GM21367 (cell line): ENCODE data around the gene ISYNA1.

Source experiments
- ATAC-seq: cut with Tn5 transposase; IDR thresholded peaks from one replicate; pipeline ENCODE4 v1.9.1; 2021; ENCODE audit not compliant: unreplicated experiment

Gene ISYNA1

DNA sequence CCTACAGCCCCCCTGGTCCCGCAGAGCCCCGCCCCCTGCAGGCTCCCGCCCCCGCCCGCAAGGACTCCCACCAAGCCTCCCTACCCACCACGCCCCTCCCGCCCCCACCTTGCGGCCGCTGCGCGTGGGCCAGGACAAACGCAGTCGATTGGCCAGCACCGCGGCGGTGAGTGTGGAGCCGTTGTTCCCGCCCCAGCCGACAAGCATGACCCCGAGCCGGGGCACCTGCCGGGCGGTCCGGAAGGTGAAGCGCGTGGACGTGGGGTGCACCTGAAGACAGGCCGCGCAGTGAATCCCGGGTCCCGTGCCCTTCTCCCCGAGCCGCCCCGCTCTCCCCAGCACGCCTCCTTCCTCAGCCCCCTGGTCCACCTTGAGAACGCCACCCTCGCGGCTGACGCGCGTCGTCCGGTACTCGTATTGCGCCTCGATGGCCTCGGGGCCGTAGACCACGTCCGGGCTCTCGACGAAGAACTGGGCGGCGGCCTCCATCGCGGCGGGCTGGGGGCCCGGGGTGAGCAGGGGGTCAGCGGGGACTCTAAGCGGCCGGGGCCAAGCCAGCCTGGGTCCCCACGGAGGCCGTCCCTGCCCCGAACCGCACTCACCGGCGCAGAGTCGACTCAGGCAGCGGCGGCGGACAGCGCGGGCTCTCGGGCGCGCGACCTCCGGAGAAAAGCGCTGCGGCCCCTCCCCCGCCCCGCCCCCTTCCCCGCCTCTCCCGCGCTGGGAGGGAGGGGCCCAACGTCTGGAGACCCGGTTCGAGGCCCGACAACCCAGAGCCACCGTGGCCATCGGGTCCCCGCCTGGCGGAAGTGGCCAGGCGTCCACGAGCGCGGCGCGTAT lies at the start of gene ISYNA1:
Gene ISYNA1, minus strand, starts transcription at position 643 of the 840 bp plus-strand sequence. Its CDS starts 154 bp downstream, at position 489.
- no peak for ATAC-seq

GRCh38 chr19:18486746-18487145 lies 48.8 kb upstream of the ISYNA1 start:
- no peak for ATAC-seq

DNA sequence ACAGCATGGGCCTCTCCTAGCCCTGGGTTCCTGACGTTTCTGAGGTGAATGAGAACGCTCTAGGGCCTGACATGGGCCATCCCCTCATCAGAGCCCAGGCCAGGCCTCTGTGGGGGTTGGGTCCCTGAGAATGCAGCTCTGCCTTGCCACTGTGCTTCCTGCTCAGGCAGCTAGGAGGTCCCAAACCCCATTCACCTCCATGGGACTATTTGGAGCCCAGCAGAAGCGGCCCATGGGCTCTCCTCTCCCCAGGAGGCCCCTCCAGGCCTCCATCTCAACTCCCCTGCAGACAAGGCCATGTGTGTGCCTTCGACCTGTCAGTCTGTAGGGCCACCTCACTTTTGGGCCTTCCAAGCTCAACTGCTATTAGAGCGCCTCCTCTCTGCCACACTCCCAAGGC lies 47.1 kb upstream of the ISYNA1 start:
- no peak for ATAC-seq

DNA sequence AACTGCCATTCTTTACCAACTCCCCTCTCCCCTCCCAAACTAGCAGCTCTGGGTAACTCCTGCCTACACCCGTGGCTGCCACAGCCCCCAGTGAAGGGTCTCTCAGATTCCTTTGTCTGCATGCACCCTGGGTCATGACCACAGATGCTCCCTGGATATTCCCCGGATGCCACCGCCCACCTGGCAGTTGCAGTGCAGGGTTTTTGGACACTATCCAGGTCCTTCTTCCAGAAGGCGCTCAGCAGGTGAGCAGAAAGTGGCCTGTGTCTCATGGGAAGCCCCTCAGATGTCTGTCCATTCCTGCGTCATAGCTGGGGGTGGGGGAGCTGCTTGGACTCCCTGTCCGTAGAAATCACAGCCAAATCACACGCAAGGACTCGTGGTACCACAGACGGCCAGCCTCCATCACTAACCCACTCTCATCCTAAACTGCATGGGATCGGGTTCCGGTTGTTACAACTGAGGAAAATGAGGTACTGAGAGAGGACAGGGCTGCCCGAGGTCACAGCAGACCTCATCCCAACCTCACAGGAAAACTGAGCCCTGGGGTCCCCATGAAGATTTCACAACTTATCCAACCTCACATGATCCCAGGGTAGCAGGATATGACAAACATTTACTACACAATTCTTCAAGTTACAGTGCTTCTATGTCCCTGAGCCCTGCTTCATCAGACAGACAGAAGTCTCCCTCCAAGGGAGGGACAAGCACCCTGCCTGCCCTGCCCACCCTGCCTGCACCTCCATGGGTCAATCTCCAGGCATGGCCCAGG lies 45.4 kb upstream of the ISYNA1 start:
- no peak for ATAC-seq

DNA sequence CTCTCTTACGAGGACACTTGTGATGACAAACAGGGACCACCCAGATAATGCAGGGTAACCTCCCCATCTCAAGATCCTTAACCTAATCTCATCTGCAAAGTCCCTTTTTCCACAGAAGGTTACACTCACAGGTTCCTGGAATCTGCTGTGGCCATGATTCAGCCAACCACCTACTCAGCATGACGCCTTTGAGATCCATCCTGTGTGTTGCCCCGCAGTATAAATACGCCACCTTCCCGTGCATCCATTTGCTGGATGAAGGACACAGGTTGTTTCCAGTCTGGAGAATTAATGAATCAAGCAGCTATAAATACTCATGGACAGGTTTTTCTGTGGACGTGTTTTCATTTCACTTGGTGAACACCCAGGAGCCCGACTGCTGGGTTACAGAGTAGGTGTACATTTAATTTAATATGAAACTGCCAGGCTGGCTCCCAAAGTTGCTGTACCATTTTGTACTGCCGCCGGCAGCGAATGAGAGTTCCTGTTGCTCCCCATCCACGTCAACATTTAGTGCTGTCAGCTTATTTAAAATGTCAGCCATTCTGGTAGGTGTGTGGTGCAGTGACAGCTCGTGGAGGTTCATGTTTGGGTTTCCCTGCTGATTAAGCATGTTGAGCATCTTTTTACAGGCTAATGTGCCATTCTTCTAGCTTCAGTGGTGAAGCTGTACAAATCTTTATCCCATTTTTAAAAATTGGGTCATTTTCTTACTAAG lies 43.7 kb upstream of the ISYNA1 start:
- no peak for ATAC-seq

GRCh38 chr19:18480006-18480691 lies 42.2 kb upstream of the ISYNA1 start:
- no peak for ATAC-seq

- no peak for ATAC-seq
These were observed 40.8 kb upstream of the ISYNA1 start for GRCh38 chr19:18478545-18479311.

DNA sequence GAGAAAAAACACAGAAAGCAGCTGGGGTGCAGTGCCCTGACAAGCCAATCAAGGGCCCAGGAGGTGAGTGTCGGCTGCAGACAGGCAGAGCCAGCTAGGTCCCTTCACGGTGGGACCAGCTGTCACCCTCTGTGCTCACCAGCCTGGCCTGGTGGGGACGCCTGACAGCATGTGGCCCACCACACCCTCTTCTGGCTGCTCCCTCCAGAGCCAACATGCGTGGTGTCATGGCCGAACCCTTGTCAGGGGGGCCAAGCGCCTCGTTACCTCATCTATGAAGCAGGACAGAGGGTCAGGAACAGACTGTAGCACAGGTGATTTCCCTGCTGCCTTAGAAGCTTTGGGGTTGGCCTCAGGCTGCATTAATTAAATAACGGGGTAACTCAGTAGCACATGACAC lies 40.0 kb upstream of the ISYNA1 start:
- ATAC-seq, result no peak

GRCh38 chr19:18477042-18477779 lies 39.3 kb upstream of the ISYNA1 start:
- ATAC-seq, result no peak

GRCh38 chr19:18476507-18477041 lies 38.6 kb upstream of the ISYNA1 start:
- ATAC-seq, result no peak

DNA sequence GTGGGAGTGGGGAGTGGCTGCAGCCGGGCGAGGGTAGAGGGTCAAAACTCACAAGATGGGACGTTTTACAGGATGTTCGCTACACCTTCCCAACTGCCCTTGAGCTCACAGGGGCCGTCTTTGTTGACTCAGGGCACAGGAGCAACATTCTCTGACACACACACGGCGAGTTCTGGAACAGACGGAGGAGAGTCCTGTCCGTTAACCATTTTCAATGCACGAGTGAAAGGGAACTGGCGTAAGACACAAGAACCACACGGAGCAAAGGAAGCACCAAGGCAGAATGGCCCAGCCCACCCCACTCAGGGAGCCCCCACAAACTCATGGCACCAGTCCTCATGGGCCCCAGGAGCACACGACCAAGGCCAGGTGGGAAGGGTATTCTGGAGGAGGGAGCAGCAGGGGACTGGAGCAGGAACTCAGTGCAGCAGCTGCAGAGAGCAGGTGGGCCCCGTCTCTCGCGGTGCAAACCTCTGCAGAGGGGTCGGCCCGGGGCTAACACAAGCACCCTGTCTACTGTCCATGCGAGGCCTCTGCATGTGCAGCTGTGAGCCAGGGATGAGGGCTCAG lies 37.9 kb upstream of the ISYNA1 start:
- ATAC-seq, result no peak

- no peak for ATAC-seq
These were observed 37.1 kb upstream of the ISYNA1 start for GRCh38 chr19:18475004-18475453.

- no peak for ATAC-seq
These were observed 36.5 kb upstream of the ISYNA1 start for GRCh38 chr19:18474366-18474887.

- ATAC-seq, result no peak
These were observed 35.8 kb upstream of the ISYNA1 start for GRCh38 chr19:18473706-18474087.

GRCh38 chr19:18473003-18473705 lies 35.2 kb upstream of the ISYNA1 start:
- ATAC-seq, result no peak

GRCh38 chr19:18470787-18471186 lies 32.9 kb upstream of the ISYNA1 start:
- no peak for ATAC-seq

DNA sequence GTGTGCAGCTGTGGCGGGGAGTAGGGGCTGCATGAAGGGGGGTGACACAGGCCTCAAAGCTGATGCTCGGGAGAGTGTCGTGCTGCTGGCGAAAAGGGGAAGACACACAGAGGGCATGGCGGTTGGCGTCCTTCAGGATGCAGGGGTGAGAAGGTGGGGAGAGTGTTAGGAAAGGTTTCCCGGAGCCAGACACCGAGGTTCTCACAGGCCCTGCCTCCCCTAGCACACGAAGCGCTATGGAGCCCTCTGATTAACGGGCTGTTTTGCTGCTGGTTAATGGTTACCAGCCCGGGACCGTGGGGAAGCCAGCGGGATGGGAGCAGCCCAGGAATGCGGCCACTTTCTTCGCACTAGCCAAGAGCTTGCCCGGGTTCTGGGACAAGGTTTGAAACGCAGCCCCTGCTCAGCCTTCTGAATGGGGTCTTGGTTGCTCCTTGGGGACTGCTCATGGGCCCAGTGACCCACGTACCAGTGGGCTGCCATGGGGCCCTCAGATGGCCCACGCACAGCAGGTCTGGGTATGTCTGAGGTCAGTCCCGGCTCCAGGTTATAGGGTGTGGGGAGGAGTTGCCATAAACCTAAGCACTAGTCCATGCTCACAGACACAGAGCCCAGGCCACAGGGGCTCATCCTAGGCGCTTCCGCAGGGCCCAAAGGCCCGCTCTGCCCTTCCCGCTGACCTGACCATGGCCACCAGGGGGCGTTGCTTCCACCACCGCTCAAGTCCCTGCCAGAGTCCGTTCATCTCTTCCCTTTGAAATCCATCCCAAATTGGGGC lies 31.3 kb upstream of the ISYNA1 start:
- ATAC-seq, result no peak
